ENCODE measurements around the gene FBXO38. TPM values are rescaled to one million over a fixed set of nuclear protein-coding genes. Genes with fewer than 3 reads are reported as not detected.

The FBXO38 gene
- total RNA-seq, 1 donor from 2014 or later, result 64.3 TPM

GRCh38 chr5:148416416-148416815, 32.7 kb downstream of the FBXO38 start:
- H3K27ac Mint-ChIP-seq, result no peak overlapping the region
- H3K9me3 Mint-ChIP-seq, result no peaks in the 10 kb centered on the region
- no peaks in the 10 kb centered on the region for H3K4me1 Mint-ChIP-seq (ENCODE audit: low read depth)
- no peak overlapping the region for H3K4me3 Mint-ChIP-seq
- H3K27me3 Mint-ChIP-seq (ENCODE audit: insufficient read depth), result no peaks in the 10 kb centered on the region
- H3K36me3 Mint-ChIP-seq (ENCODE audit: low read depth), result peaks cover 52% of the 10 kb centered on the region
- no peak for DNase-seq (ENCODE audit: low spot score)
- intact Hi-C loops (cut with micrococcal nuclease), result no loop called here

GRCh38 chr5:148416921-148417320, 33.2 kb downstream of the FBXO38 start:
- no peak overlapping the region for H3K4me3 Mint-ChIP-seq
- intact Hi-C loops (cut with micrococcal nuclease), result no loop called here
- no peaks in the 10 kb centered on the region for H3K27me3 Mint-ChIP-seq (ENCODE audit: insufficient read depth)
- H3K36me3 Mint-ChIP-seq (ENCODE audit: low read depth), result peaks cover 55% of the 10 kb centered on the region
- H3K27ac Mint-ChIP-seq, result no peak overlapping the region
- DNase-seq (ENCODE audit: low spot score), result no peak
- H3K4me1 Mint-ChIP-seq (ENCODE audit: low read depth), result peaks cover 3% of the 10 kb centered on the region
- H3K9me3 Mint-ChIP-seq, result no peaks in the 10 kb centered on the region

GRCh38 chr5:148418511-148418910, 34.8 kb downstream of the FBXO38 start:
- Mint-ChIP-seq H3K4me3 (no peak overlapping the region), H3K4me1 (ENCODE audit: low read depth) (peaks cover 8% of the 10 kb centered on the region), H3K9me3 (no peaks in the 10 kb centered on the region), H3K27me3 (ENCODE audit: insufficient read depth) (no peaks in the 10 kb centered on the region), H3K27ac (no peak overlapping the region), H3K36me3 (ENCODE audit: low read depth) (peaks cover 53% of the 10 kb centered on the region)
- intact Hi-C loops (cut with micrococcal nuclease), result no loop called here
- no peak for DNase-seq (ENCODE audit: low spot score)

GRCh38 chr5:148421661-148422060, 37.9 kb downstream of the FBXO38 start:
- no peaks in the 10 kb centered on the region for H3K27me3 Mint-ChIP-seq (ENCODE audit: insufficient read depth)
- H3K4me3 Mint-ChIP-seq, result no peak overlapping the region
- peaks cover 14% of the 10 kb centered on the region for H3K4me1 Mint-ChIP-seq (ENCODE audit: low read depth)
- DNase-seq (ENCODE audit: low spot score), result no peak
- no peak overlapping the region for H3K27ac Mint-ChIP-seq
- H3K9me3 Mint-ChIP-seq, result no peaks in the 10 kb centered on the region
- intact Hi-C loops (cut with micrococcal nuclease), result no loop called here
- peaks cover 65% of the 10 kb centered on the region for H3K36me3 Mint-ChIP-seq (ENCODE audit: low read depth)

DNA sequence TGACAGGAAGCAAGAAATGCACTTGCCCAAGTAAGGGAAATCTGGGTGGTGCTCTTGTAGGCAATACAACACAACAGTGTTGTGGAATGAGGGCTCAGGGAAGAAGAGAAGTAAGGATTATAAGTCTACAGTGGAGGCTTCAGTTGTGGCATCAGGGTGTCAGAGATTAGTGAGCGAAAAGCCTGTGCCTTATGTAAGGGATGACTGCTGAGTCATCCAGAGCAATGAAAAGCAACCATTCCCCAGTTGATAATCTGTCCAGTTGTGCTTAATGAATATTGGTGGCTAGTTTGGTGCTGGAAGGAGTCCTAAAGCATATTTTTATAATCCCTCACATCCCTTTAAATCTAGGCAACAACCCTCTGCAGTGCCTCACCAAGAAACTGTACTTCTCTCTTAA, 42.0 kb downstream of the FBXO38 start:
- peaks cover 54% of the 10 kb centered on the region for H3K36me3 Mint-ChIP-seq (ENCODE audit: low read depth)
- H3K27me3 Mint-ChIP-seq (ENCODE audit: insufficient read depth), result no peaks in the 10 kb centered on the region
- DNase-seq (ENCODE audit: low spot score), result no peak

GRCh38 chr5:148426514-148426913, 42.8 kb downstream of the FBXO38 start:
- no peak for DNase-seq (ENCODE audit: low spot score)
- H3K4me3 Mint-ChIP-seq, result no peak overlapping the region
- H3K27me3 Mint-ChIP-seq (ENCODE audit: insufficient read depth), result no peaks in the 10 kb centered on the region
- H3K9me3 Mint-ChIP-seq, result no peaks in the 10 kb centered on the region
- H3K36me3 Mint-ChIP-seq (ENCODE audit: low read depth), result peaks cover 57% of the 10 kb centered on the region
- peaks cover 20% of the 10 kb centered on the region for H3K4me1 Mint-ChIP-seq (ENCODE audit: low read depth)
- intact Hi-C loops (cut with micrococcal nuclease), result no loop called here
- peak overlapping the region; percentile 30 for H3K27ac Mint-ChIP-seq

More for the DNA sequence above, 42.0 kb downstream of the FBXO38 start:
- intact Hi-C loops (cut with micrococcal nuclease), result no loop called here
- no peaks in the 10 kb centered on the region for H3K9me3 Mint-ChIP-seq
- peaks cover 20% of the 10 kb centered on the region for H3K4me1 Mint-ChIP-seq (ENCODE audit: low read depth)
- H3K4me3 Mint-ChIP-seq, result no peak overlapping the region
- no peak overlapping the region for H3K27ac Mint-ChIP-seq

- Mint-ChIP-seq H3K4me1 (ENCODE audit: low read depth) (peaks cover 12% of the 10 kb centered on the region), H3K9me3 (no peaks in the 10 kb centered on the region), H3K4me3 (no peak overlapping the region), H3K27ac (no peak overlapping the region), H3K36me3 (ENCODE audit: low read depth) (peaks cover 48% of the 10 kb centered on the region), H3K27me3 (ENCODE audit: insufficient read depth) (no peaks in the 10 kb centered on the region)
- no peak for DNase-seq (ENCODE audit: low spot score)
- intact Hi-C loops (cut with micrococcal nuclease), result no loop called here
Measured at GRCh38 chr5:148427370-148428042, 43.7 kb downstream of the FBXO38 start.

DNA sequence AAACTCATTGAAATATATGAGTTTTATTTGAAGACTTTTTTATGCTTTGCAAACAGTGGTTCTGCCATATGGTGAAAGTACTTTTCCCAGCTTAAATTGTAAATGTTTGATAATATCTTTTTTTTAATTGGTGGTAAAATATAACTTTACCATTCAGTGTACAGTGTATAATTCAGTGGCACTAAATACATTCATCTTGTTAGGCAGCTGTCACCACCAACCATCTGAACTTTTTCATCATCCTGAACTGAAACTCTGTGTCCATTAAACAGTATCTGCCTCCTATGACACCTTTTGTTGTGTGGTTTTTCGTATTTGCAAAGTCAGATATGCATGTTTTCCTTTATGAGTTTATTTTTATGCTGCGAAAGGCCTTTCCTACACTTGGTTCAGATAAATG, 45.1 kb downstream of the FBXO38 start:
- Mint-ChIP-seq H3K36me3 (ENCODE audit: low read depth) (peaks cover 52% of the 10 kb centered on the region), H3K9me3 (no peaks in the 10 kb centered on the region), H3K27ac (no peak overlapping the region), H3K4me1 (ENCODE audit: low read depth) (peaks cover 12% of the 10 kb centered on the region), H3K4me3 (no peak overlapping the region), H3K27me3 (ENCODE audit: insufficient read depth) (no peaks in the 10 kb centered on the region)
- no peak for DNase-seq (ENCODE audit: low spot score)
- intact Hi-C loops (cut with micrococcal nuclease), result no loop called here

- intact Hi-C loops (cut with micrococcal nuclease), result no loop called here
- Mint-ChIP-seq H3K27me3 (ENCODE audit: insufficient read depth) (no peaks in the 10 kb centered on the region), H3K9me3 (no peaks in the 10 kb centered on the region), H3K27ac (no peak overlapping the region), H3K4me1 (ENCODE audit: low read depth) (peaks cover 6% of the 10 kb centered on the region), H3K4me3 (no peak overlapping the region), H3K36me3 (ENCODE audit: low read depth) (peaks cover 36% of the 10 kb centered on the region)
- no peak for DNase-seq (ENCODE audit: low spot score)
Measured at GRCh38 chr5:148433826-148434225, 50.1 kb downstream of the FBXO38 start.

DNA sequence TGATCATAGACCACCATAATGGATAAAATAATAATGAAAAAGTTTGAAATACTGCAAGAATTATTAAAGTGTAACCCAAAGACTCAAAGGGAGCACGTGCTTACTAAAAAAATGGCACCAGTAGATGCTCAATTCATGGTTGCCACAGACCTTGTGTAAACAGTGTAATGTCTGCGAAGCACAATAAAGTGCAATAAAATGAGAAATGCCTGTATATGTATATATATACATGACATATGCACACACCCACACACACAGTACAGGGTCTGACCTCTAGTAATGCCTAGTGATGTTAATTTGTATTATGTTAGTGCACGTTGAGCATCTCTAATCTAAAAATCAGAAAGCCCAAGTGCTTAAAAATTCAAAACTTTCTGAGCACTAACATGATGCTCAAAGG, 52.3 kb downstream of the FBXO38 start:
- no peak overlapping the region for H3K4me3 Mint-ChIP-seq
- no peak for DNase-seq (ENCODE audit: low spot score)
- intact Hi-C loops (cut with micrococcal nuclease), result loop anchor here (5.0 kb wide), 1 partner anchor 34 kb away; no protein-coding TSS in a partner anchor
- peaks cover 6% of the 10 kb centered on the region for H3K4me1 Mint-ChIP-seq (ENCODE audit: low read depth)
- H3K36me3 Mint-ChIP-seq (ENCODE audit: low read depth), result peaks cover 48% of the 10 kb centered on the region
- no peaks in the 10 kb centered on the region for H3K27me3 Mint-ChIP-seq (ENCODE audit: insufficient read depth)
- H3K27ac Mint-ChIP-seq, result no peak overlapping the region
- no peaks in the 10 kb centered on the region for H3K9me3 Mint-ChIP-seq

- Mint-ChIP-seq H3K36me3 (ENCODE audit: low read depth) (peaks cover 53% of the 10 kb centered on the region), H3K4me1 (ENCODE audit: low read depth) (peaks cover 6% of the 10 kb centered on the region), H3K9me3 (no peaks in the 10 kb centered on the region), H3K27me3 (ENCODE audit: insufficient read depth) (no peaks in the 10 kb centered on the region), H3K27ac (peak overlapping the region; percentile 66), H3K4me3 (no peak overlapping the region)
- intact Hi-C loops (cut with micrococcal nuclease), result loop anchor here (5.0 kb wide), 1 partner anchor 35 kb away; no protein-coding TSS in a partner anchor
- DNase-seq (ENCODE audit: low spot score), result no peak
Measured at GRCh38 chr5:148437249-148437648, 53.5 kb downstream of the FBXO38 start.

DNA sequence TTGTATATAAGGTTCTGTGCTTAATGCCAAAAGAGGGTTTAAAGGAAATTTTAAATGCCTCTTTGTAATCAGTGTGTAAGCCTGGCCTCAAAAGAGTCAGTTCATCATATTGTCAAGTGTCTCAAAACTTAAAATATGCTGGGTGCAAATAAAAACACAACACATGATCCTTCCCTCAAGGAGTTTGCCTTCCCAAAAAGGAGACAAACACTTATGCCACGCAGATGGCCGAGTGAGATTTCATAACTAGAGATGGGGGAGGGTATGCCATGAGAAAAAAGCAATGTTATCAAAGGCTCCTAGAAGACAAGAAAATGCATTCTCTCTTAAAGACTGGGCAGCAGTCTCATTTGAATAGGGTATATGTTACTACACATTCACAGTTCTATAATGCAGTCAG, 55.2 kb downstream of the FBXO38 start:
- DNase-seq (ENCODE audit: low spot score), result no peak
- Mint-ChIP-seq H3K27me3 (ENCODE audit: insufficient read depth) (no peaks in the 10 kb centered on the region), H3K4me1 (ENCODE audit: low read depth) (peaks cover 6% of the 10 kb centered on the region), H3K9me3 (no peaks in the 10 kb centered on the region), H3K36me3 (ENCODE audit: low read depth) (peaks cover 39% of the 10 kb centered on the region), H3K27ac (no peak overlapping the region), H3K4me3 (no peak overlapping the region)
- intact Hi-C loops (cut with micrococcal nuclease), result loop anchor here (5.0 kb wide), 1 partner anchor 37 kb away; no protein-coding TSS in a partner anchor

GRCh38 chr5:148443241-148443640, 59.5 kb downstream of the FBXO38 start:
- peaks cover 3% of the 10 kb centered on the region for H3K27me3 Mint-ChIP-seq (ENCODE audit: insufficient read depth)
- no peaks in the 10 kb centered on the region for H3K4me1 Mint-ChIP-seq (ENCODE audit: low read depth)
- no peaks in the 10 kb centered on the region for H3K9me3 Mint-ChIP-seq
- intact Hi-C loops (cut with micrococcal nuclease), result loop anchor here (10.0 kb wide), 1 partner anchor 672 kb away; no protein-coding TSS in a partner anchor
- no peak for DNase-seq (ENCODE audit: low spot score)
- H3K4me3 Mint-ChIP-seq, result no peak overlapping the region
- H3K36me3 Mint-ChIP-seq (ENCODE audit: low read depth), result peaks cover 24% of the 10 kb centered on the region
- H3K27ac Mint-ChIP-seq, result no peak overlapping the region

Data from activated T-helper 1 cell treated with anti-CD3 and anti-CD28 coated beads, Interleukin-12 subunit alpha, Interleukin-12 subunit beta, Interleukin-2, Interleukin-4 antibody, amounts not matched to agents 30 ng/mL and 10 ng/mL and 1 ng/mL, durations not matched to agents 14 hours and 24 hours and 36 hours (primary cell).